HUES48 (cell line): ENCODE results near the gene PDE9A.

ENCODE experiments used
- H3K27ac ChIP-seq: one replicate; pipeline ENCODE4 v1.7.0; 2013; ENCODE audit warnings: low read depth, low read length, inconsistent platforms
- H3K27me3 ChIP-seq: 2 replicates; pipeline ENCODE4 v1.6.1; 2013; ENCODE audit warnings: mild to moderate bottlenecking, low read length; ENCODE audit not compliant: control insufficient read depth, insufficient read depth
- H3K36me3 ChIP-seq: 2 replicates; pipeline ENCODE4 v1.6.1; 2013; ENCODE audit warnings: low read length; ENCODE audit not compliant: control insufficient read depth, insufficient read depth
- H3K4me1 ChIP-seq: 2 replicates; pipeline ENCODE4 v1.6.1; 2013; ENCODE audit warnings: mild to moderate bottlenecking, low read length; ENCODE audit not compliant: control insufficient read depth, insufficient read depth
- H3K4me3 ChIP-seq: 2 replicates; pipeline ENCODE4 v1.5.1; 2013; ENCODE audit warnings: mild to moderate bottlenecking, low read depth, low read length
- H3K9ac ChIP-seq: 2 replicates; pipeline ENCODE4 v1.6.1; 2013; ENCODE audit warnings: mild to moderate bottlenecking, low read depth, low read length, moderate library complexity
- H3K9me3 ChIP-seq: 2 replicates; pipeline ENCODE4 v1.6.1; 2013; ENCODE audit warnings: low read length; ENCODE audit not compliant: control insufficient read depth, insufficient read depth

The PDE9A gene

DNA sequence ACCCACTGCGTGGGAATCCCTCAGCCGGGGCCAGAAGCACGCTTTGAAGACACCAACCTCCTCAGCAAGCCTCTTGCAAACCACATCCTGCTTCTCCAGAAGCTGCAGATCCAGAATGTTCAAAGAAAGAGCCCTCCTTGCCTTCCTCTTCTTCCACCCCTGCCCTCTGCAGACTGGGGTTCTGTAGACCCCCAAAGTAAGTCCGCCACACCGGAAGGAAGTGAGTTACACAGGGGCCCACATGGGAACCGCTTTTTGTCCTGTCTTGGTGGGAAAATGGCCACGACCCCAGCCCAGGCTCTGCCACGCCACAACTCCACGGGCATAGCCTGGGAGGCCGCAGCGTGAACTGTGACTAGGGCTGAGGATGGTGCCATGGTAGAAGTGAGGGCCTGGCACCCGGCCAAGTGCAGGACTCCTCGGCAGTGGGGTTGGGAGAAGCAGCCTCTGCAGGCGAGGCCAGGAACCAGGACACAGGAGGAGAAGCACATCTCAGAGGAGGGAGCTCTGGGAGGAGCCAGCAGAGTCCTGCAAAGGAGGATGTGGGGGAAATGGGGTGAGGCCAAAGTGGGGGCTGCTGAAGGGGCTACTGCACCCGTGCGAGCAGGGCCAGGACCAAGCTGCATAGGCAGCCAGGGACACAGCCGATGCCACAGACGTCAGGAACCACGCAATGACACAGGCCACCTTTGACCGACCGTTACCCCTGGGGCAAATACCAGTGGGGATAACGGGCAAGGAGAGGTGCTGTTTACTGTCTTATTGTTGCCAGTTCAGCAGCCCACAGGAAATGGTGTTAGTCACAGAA lies 30.9 kb downstream of the PDE9A start:
- Histone ChIP-seq H3K9ac (no peak overlapping the region), H3K4me1 (no peaks in the 10 kb centered on the region), H3K9me3 (no peaks in the 10 kb centered on the region), H3K27ac (no peak overlapping the region), H3K36me3 (peaks cover 20% of the 10 kb centered on the region), H3K27me3 (no peaks in the 10 kb centered on the region), H3K4me3 (no peak overlapping the region)

DNA sequence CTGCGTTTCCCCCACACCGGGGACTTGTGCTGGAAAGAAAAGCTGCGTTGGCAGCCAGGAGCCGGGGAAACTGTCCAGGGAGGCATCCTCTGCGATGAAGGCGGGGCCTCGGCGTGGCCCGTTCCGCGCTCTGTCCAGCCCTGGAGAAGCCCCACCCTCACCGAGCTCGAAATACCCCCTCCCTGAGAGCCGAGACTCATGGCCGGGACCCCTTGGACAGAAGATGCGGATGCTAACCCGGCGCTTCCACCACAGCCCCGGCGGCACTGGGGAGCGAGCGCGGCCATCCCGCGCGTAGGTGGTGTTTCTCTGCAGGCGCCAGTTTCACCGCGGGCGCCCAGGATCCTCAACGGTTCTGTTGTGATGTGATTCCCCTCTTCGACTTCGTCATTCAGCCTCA lies 31.6 kb downstream of the PDE9A start:
- Histone ChIP-seq H3K27me3 (no peaks in the 10 kb centered on the region), H3K9ac (no peak overlapping the region), H3K4me1 (no peaks in the 10 kb centered on the region), H3K9me3 (no peaks in the 10 kb centered on the region), H3K27ac (no peak overlapping the region), H3K4me3 (no peak overlapping the region), H3K36me3 (peaks cover 27% of the 10 kb centered on the region)

DNA sequence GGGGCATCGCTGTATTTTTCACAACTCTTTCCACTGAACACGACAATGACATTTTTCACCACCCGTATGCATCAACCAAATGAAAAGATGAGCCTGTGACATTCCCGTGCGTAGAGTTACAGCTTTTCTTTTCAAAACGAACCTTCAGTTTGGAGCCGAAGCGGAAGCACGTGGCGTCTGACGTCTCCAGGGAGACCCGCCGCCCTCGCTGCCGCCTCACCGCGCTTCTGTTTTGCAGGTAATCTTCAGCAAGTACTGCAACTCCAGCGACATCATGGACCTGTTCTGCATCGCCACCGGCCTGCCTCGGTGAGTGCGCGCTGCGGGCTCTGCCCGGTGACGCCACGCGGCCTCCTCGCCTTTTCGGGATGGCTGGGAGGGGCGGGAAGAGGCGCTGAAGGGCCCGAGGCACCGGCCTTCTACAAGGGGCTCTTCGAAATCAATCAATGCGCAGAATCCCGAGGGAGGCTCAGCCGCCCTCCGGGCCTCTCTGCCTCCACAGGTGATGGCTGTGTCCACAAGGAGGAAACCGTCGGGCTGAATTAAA lies 32.6 kb downstream of the PDE9A start:
- Histone ChIP-seq H3K27ac (no peak overlapping the region), H3K36me3 (peaks cover 37% of the 10 kb centered on the region), H3K4me3 (no peak overlapping the region), H3K4me1 (no peaks in the 10 kb centered on the region), H3K27me3 (no peaks in the 10 kb centered on the region), H3K9me3 (no peaks in the 10 kb centered on the region), H3K9ac (no peak overlapping the region)

DNA sequence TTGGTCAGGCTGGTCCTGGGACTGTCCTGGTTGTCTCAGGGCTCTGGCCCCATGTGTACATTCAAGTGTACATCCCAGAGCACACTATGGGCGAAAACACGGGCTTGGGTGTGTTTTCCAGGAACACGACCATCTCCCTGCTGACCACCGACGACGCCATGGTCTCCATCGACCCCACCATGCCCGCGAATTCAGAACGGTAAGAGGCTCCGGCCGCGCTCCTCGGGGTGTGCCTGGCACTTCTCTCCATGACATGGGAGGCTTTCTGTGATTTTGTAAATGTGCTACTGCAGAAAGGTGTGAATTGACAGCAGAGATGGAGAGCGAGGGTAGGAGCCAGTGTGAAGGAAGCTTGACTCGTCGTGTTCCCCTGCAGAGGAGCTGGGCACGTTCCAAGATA lies 34.4 kb downstream of the PDE9A start:
- Histone ChIP-seq H3K27me3 (no peaks in the 10 kb centered on the region), H3K9ac (no peak overlapping the region), H3K4me3 (no peak overlapping the region), H3K9me3 (no peaks in the 10 kb centered on the region), H3K27ac (no peak overlapping the region), H3K36me3 (peaks cover 54% of the 10 kb centered on the region), H3K4me1 (no peaks in the 10 kb centered on the region)

DNA sequence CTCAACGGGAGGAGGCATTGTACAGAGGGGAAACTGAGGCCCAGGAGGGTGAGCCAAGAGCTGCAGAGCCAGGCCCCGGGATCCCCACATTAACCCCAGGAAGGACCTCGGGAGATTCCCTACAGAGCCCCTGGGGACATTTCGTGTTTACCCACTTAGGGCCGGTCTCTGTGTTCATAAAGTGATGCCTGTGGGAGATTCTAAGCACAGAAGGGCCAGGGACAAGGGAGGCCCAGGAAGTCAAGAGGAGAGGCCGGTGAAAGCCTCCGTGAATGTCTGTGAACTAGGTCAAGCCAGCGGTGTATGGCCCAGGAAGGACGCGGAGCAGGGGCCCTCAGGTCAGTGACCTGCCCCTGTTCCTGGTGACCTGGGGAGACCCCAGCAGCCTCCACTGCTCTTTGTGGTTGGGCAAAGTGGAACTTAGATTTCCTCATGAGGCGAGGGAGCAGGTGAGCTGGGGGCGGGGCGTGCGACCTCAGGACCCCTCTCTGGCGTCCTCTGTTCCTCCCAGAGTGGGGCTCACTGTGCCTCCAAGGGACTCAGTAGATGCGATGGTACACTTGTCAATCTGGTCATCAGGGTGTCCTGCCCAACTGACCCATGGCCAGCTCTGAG lies 34.9 kb downstream of the PDE9A start:
- no peaks in the 10 kb centered on the region for H3K27me3 ChIP-seq
- H3K27ac ChIP-seq = no peak overlapping the region
- no peaks in the 10 kb centered on the region for H3K9me3 ChIP-seq
- H3K4me1 ChIP-seq = no peaks in the 10 kb centered on the region
- H3K36me3 ChIP-seq = peaks cover 54% of the 10 kb centered on the region
- H3K4me3 ChIP-seq = no peak overlapping the region
- H3K9ac ChIP-seq = no peak overlapping the region

DNA sequence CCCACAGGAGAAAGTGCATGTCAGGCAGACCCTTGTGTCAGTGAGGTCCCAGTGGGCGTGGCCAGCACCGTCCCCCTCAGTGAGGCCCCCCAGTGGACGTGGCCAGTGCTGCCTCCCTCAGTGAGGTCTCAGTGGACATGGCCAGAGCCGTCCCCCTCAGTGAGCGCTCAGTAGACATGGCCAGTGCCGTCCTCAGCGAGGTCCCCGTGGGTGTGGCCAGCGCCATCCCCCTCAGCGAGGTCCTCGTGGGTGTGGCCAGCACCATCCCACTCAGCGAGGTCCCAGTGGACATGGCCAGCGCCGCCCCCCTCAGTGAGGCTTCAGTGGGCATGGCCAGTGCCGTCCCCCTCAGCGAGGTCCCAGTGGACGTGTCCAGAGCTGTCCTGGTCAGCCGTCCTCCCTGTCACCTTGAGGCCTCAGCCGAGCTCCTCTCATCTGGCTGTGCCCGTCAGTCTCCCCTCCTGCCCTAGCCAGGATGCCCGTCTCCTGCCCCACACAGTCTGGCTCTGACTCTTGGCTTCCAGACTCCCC lies 35.5 kb downstream of the PDE9A start:
- no peak overlapping the region for H3K27ac ChIP-seq
- H3K36me3 ChIP-seq = peaks cover 54% of the 10 kb centered on the region
- H3K4me3 ChIP-seq = no peak overlapping the region
- no peak overlapping the region for H3K9ac ChIP-seq
- no peaks in the 10 kb centered on the region for H3K27me3 ChIP-seq
- no peaks in the 10 kb centered on the region for H3K9me3 ChIP-seq
- H3K4me1 ChIP-seq = no peaks in the 10 kb centered on the region

DNA sequence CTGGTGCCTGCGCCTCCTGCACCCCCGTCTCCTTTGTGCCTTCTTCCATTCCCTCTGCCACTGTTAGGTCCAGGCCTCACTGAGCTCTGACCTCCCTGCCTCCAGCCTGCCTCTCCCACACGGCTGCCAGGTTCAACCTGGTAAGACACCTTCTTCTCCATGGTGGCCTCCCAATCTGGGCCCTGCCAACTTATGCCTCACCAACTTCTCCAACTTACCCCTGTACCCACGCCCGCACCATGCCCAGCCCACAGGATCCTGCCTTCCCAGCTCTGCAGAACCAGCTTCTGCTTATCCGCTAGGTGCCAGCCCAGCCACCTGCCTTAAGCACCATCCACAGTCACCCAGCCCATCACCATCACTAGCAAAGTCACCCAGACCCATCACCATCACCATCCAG lies 37.2 kb downstream of the PDE9A start:
- no peaks in the 10 kb centered on the region for H3K4me1 ChIP-seq
- H3K9me3 ChIP-seq = no peaks in the 10 kb centered on the region
- H3K4me3 ChIP-seq = no peak overlapping the region
- no peak overlapping the region for H3K27ac ChIP-seq
- H3K27me3 ChIP-seq = no peaks in the 10 kb centered on the region
- H3K9ac ChIP-seq = no peak overlapping the region
- peaks cover 66% of the 10 kb centered on the region for H3K36me3 ChIP-seq

- H3K27ac ChIP-seq = no peak overlapping the region
- no peak overlapping the region for H3K9ac ChIP-seq
- H3K36me3 ChIP-seq = peaks cover 76% of the 10 kb centered on the region
- H3K4me1 ChIP-seq = no peaks in the 10 kb centered on the region
- no peaks in the 10 kb centered on the region for H3K27me3 ChIP-seq
- H3K4me3 ChIP-seq = no peak overlapping the region
- no peaks in the 10 kb centered on the region for H3K9me3 ChIP-seq
Measured at GRCh38 chr21:42691901-42692559, 38.6 kb downstream of the PDE9A start.

- Histone ChIP-seq H3K9ac (no peak overlapping the region), H3K27me3 (no peaks in the 10 kb centered on the region), H3K4me1 (no peaks in the 10 kb centered on the region), H3K27ac (no peak overlapping the region), H3K4me3 (no peak overlapping the region), H3K9me3 (no peaks in the 10 kb centered on the region), H3K36me3 (peaks cover 75% of the 10 kb centered on the region)
Measured at GRCh38 chr21:42692688-42693087, 39.3 kb downstream of the PDE9A start.

DNA sequence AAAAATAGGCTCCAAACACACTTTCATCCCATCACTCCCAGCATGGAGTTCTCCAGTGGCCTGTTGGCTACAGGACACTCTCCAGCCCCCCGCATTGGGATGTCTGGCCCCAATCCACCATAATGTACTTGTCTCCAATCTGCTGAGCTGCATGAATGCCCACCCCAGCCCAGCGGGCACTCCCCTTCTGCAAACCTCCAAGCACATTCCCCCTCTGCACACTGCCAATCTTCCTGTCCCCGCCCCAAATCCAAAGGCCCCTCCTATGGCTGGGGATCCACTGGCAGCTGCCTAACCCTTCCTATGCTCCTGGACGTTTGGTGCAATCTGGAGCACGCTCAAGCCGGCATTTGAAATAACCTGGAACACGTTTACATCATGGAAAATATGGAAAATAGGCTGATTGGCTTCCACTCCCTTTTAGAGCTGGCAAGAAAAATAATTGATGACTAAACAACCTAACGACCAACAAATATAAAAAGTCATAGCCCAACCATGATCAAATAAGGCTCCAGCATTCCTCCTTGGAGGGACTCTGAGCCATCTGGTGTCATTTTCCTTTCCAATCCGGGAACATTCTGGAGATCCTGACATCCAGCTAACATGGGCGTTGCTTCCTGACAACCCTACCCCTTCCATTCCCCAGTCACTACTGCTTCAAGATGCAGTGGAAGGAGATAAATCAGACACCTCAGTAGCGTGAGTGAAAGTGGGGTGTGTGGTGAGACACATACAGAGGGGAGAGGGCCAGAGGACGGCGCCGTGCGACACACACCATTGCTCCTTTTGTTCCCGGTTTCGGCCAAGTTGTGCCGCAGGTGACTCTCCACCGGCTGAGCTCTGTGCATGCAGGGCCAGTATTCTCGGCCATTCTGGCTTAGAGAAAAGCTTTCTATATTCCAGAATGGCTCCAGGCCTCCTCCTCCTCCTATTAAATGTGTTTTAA lies 41.6 kb downstream of the PDE9A start:
- Histone ChIP-seq H3K9me3 (no peaks in the 10 kb centered on the region), H3K9ac (no peak overlapping the region), H3K4me3 (no peak overlapping the region), H3K27ac (no peak overlapping the region), H3K27me3 (no peaks in the 10 kb centered on the region), H3K4me1 (no peaks in the 10 kb centered on the region), H3K36me3 (peaks cover 72% of the 10 kb centered on the region)
